ENCODE data around the gene SPEG. TPM values are rescaled to one million over a fixed set of nuclear protein-coding genes. Genes with fewer than 3 reads are reported as not detected.
A peak's percentile ranks its signal among the peaks of the same experiment; 100 is the strongest.

Gene SPEG
- total RNA-seq, 1 experiment from 2014 or later, result 56.6 TPM

GRCh38 chr2:219489315-219489714 is 54.7 kb downstream of the SPEG start:
- Histone ChIP-seq H2AFZ (ENCODE audit: low read depth, low read length, poor library complexity, severe bottlenecking) (no peak overlapping the region), H4K20me1 (ENCODE audit: insufficient read depth) (no peaks in the 10 kb centered on the region), H3K9me2 (ENCODE audit: insufficient read depth) (no peaks in the 10 kb centered on the region), H3K27me3 (ENCODE audit: insufficient read depth, low read length) (no peaks in the 10 kb centered on the region), H3K9me3 (ENCODE audit: control insufficient read depth in 1 of 2, insufficient read depth in 1 of 2, low read depth in 1 of 2, low read length in 2 of 2) (no peaks in the 10 kb centered on the region), H3K27ac (ENCODE audit: low read depth, low read length) (no peak overlapping the region), H3K36me3 (ENCODE audit: control insufficient read depth in 1 of 2, insufficient read depth in 2 of 2, low read length in 2 of 2) (no peaks in the 10 kb centered on the region), H3K9ac (ENCODE audit: low read length) (no peak overlapping the region), H3K4me3 (replicated peaks in 1 of 2; ENCODE audit: low read depth in 1 of 2, low read length in 2 of 2) (no peak overlapping the region), H3K4me2 (ENCODE audit: low read length) (no peak overlapping the region), H3K4me1 (ENCODE audit: control insufficient read depth in 1 of 2, insufficient read depth in 2 of 2, low read length in 2 of 2) (no peaks in the 10 kb centered on the region), H3K79me2 (ENCODE audit: insufficient read depth, low read length) (no peaks in the 10 kb centered on the region)
- no peak for DNase-seq (ENCODE audit: low read depth, low spot score)
- intact Hi-C loops (cut with micrococcal nuclease), result no loop called here
- CTCF ChIA-PET, result no interaction called here
- TF ChIP-seq ZBTB33 (IDR thresholded peaks at IDR 0.05; ENCODE audit: extremely low read depth, insufficient replicate concordance, low read length), result no peak
- RAD21 ChIA-PET (ENCODE audit: low non-redundant PET in 1 of 2, low total read pairs in 2 of 2, uncharacterized antibody in 2 of 2, unreplicated experiment in 2 of 2), result no interaction called here
- POLR2A ChIA-PET, result no interaction called here
- ATAC-seq, result no peak
- no TSS peak for BruUV-seq (replicated peaks)

- peak; percentile 43; the same call in 1 of the 2 replicates for ATAC-seq
- H3K4me2 ChIP-seq (ENCODE audit: low read length), result no peak overlapping the region
- H3K9ac ChIP-seq (ENCODE audit: low read length), result no peak overlapping the region
- H3K79me2 ChIP-seq (ENCODE audit: insufficient read depth, low read length), result no peaks in the 10 kb centered on the region
- H3K36me3 ChIP-seq (ENCODE audit: control insufficient read depth in 1 of 2, insufficient read depth in 2 of 2, low read length in 2 of 2), result no peaks in the 10 kb centered on the region
- H3K27ac ChIP-seq (ENCODE audit: low read depth, low read length), result no peak overlapping the region
- H3K9me3 ChIP-seq (ENCODE audit: control insufficient read depth in 1 of 2, insufficient read depth in 1 of 2, low read depth in 1 of 2, low read length in 2 of 2), result no peaks in the 10 kb centered on the region
- H3K9me2 ChIP-seq (ENCODE audit: insufficient read depth), result no peaks in the 10 kb centered on the region
- BruUV-seq (replicated peaks), result no TSS peak
- ChIA-PET RAD21 (ENCODE audit: low non-redundant PET in 1 of 2, low total read pairs in 2 of 2, uncharacterized antibody in 2 of 2, unreplicated experiment in 2 of 2) (no interaction called here), CTCF (interaction anchor here (1.7 kb wide), 1 partner anchor 30 kb away, joined by 5 read pairs; no protein-coding TSS in a partner anchor), POLR2A (no interaction called here)
- no peak overlapping the region for H2AFZ ChIP-seq (ENCODE audit: low read depth, low read length, poor library complexity, severe bottlenecking)
- intact Hi-C loops (cut with micrococcal nuclease), result no loop called here
- H4K20me1 ChIP-seq (ENCODE audit: insufficient read depth), result no peaks in the 10 kb centered on the region
- H3K27me3 ChIP-seq (ENCODE audit: insufficient read depth, low read length), result no peaks in the 10 kb centered on the region
- DNase-seq (ENCODE audit: low read depth, low spot score), result no peak
- no peak overlapping the region for H3K4me3 ChIP-seq (replicated peaks in 1 of 2; ENCODE audit: low read depth in 1 of 2, low read length in 2 of 2)
- no peak for TF ChIP-seq JUND (IDR thresholded peaks at IDR 0.05)
- no peak for TF ChIP-seq MAX (IDR thresholded peaks at IDR 0.05)
- no peak for TF ChIP-seq CBX3 (IDR thresholded peaks at IDR 0.05; ENCODE audit: low read depth)
- peak in 2 of 3 experiments; percentile 37 to 38; a peak in 3 of 6 replicates for TF ChIP-seq CTCF (IDR thresholded peaks at IDR 0.05 in 2 of 3, conservative IDR thresholded peaks at IDR 0.05 in 1 of 3; ENCODE audit: borderline replicate concordance in 1 of 3, insufficient read depth in 1 of 3, low read depth in 2 of 3, low read length in 2 of 3)
- H3K4me1 ChIP-seq (ENCODE audit: control insufficient read depth in 1 of 2, insufficient read depth in 2 of 2, low read length in 2 of 2), result peaks cover 2 to 3% of the 10 kb centered on the region in 2 experiments; a peak in 3 of 4 replicates
Observed at GRCh38 chr2:219490186-219490585, 55.5 kb downstream of the SPEG start.
